K562 (cell line): ENCODE results near the gene TULP4.

ENCODE experiments used
- ILF3 ChIP-seq: fragments of 450-650 bp; IDR thresholded peaks from 2 replicates; pipeline ENCODE4 v1.6.1; 2018; ENCODE audit warnings: antibody characterized with exemption, mild to moderate bottlenecking, moderate library complexity, borderline replicate concordance
- MECOM ChIP-seq: fragments of 250-450 bp; sonication (Bioruptor Pico); IDR thresholded peaks from 2 replicates; pipeline ENCODE4 v1.8.0; 2022; ENCODE audit warnings: inconsistent platforms
- MYNN ChIP-seq, 2 experiments: sonication (generic); formaldehyde crosslinking in 1 of 2; IDR thresholded peaks; 2 replicates each; pipeline versions ENCODE4 v1.5.0 to v1.6.1; 2016 to 2020; ENCODE audit warnings: antibody characterized with exemption in 1 of 2, missing genetic modification reagents in 1 of 2
- NBN ChIP-seq: fragments of 450-650 bp; IDR thresholded peaks from 2 replicates; pipeline ENCODE4 v1.6.1; 2016; ENCODE audit warnings: low read depth, mild to moderate bottlenecking
- POLR2A ChIP-seq: fragments of 450-650 bp; conservative IDR thresholded peaks from 2 replicates; pipeline ENCODE4 v1.6.1; 2016
- SP1 ChIP-seq: sonication (generic); formaldehyde crosslinking; IDR thresholded peaks from 2 replicates; pipeline ENCODE4 v1.8.1; 2022; ENCODE audit warnings: mild to moderate bottlenecking, missing genetic modification reagents
- ZNF384 ChIP-seq: IDR thresholded peaks from 2 replicates; pipeline ENCODE4 v1.6.1; 2012; ENCODE audit warnings: low read depth, low read length, improper control_type of control experiment
- ZNF644 ChIP-seq: fragments of 200-800 bp; sonication (Bioruptor generic); IDR thresholded peaks from 2 replicates; pipeline ENCODE4 v1.6.1; 2016; ENCODE audit warnings: low read depth, missing genetic modification characterization, missing compliant biosample characterization
- TF ChIP-seq, protein P1 (sequence below): fragments of 250-450 bp; sonication (Bioruptor Pico); IDR thresholded peaks from 2 replicates; pipeline ENCODE4 v1.5.0; 2020; ENCODE audit warnings: mild to moderate bottlenecking
- TF ChIP-seq, protein P2 (sequence below): sonication (generic); formaldehyde crosslinking; IDR thresholded peaks from 2 replicates; pipeline ENCODE4 v1.9.0; 2022; ENCODE audit warnings: mild to moderate bottlenecking, missing genetic modification reagents

DNA sequence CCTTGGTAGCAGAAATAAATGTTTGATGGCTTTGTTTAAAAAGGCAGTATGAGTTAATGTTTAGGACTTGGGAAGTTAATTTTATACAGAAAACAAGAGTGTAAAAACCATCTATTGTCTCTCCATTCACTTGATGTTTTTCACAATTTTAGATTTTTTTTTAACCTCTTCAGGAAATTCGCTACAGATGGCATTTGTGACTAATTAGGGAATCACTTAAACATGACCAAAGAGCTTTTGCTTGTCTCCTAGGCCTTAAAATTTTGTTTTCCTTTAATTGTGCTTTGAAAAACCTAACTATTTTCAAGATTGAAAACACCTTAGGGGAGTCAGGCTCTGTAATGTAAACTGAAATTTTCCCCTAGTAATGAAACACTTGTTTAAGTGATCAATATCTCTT is 17.3 kb downstream of the TULP4 start:
- TF ChIP-seq SP1 (no peak), ZNF384 (no peak), MYNN (IDR thresholded peaks at IDR 0.05) (no peak), MYNN (CRISPR knock-in tag; IDR thresholded peaks at IDR 0.05) (no peak), NBN (no peak), POLR2A (no peak), ILF3 (no peak), ZNF644 (no peak), MECOM (no peak)
- TF ChIP-seq, protein P1, sequence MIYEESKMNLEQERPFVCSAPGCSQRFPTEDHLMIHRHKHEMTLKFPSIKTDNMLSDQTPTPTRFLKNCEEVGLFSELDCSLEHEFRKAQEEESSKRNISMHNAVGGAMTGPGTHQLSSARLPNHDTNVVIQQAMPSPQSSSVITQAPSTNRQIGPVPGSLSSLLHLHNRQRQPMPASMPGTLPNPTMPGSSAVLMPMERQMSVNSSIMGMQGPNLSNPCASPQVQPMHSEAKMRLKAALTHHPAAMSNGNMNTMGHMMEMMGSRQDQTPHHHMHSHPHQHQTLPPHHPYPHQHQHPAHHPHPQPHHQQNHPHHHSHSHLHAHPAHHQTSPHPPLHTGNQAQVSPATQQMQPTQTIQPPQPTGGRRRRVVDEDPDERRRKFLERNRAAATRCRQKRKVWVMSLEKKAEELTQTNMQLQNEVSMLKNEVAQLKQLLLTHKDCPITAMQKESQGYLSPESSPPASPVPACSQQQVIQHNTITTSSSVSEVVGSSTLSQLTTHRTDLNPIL (CRISPR knock-in tag), result no peak
- TF ChIP-seq, protein P2, sequence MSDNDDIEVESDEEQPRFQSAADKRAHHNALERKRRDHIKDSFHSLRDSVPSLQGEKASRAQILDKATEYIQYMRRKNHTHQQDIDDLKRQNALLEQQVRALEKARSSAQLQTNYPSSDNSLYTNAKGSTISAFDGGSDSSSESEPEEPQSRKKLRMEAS, result no peak
